Fibroblast of pulmonary artery (primary cell): ENCODE results near the gene AKAP8L.
A peak's percentile ranks its signal among the peaks of the same experiment; 100 is the strongest.

ENCODE experiments used
- DNase-seq: peaks from one replicate; pipeline ENCODE4 v3.0.0-alpha.2; 2010; ENCODE audit warnings: low read depth
- H3K4me3 ChIP-seq: replicated peaks from 2 replicates; pipeline ENCODE4 v1.5.1; 2011; ENCODE audit warnings: low read depth, mild to moderate bottlenecking, control low read depth, low read length, moderate library complexity
- TF ChIP-seq, protein P1 (sequence below): IDR thresholded peaks from 2 replicates; pipeline ENCODE4 v1.5.1; 2011; ENCODE audit warnings: mild to moderate bottlenecking, control low read depth, low read length, inconsistent platforms; ENCODE audit errors: missing control alignments

AKAP8L gene

DNA sequence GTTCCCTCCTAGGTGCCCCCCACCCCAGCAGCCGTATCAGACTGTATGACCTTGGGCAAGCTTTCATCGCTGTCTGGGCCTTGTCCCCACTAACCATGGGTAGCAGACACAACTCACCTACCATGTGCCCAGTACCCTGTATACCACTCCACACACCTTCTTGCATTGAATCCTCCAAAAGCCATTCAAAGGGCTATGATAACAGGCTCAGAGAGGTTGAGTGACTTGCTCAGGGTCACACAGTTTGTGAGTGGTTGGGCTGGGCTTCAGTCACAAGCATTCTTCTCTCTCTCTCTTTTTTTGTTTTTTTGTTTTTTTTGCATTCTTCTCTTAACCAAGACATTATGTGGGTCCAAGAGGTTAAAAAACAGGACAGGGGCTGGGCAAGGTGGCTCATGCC, 42.9 kb upstream of the AKAP8L start:
- no peak overlapping the region for H3K4me3 ChIP-seq
- TF ChIP-seq, protein P1, sequence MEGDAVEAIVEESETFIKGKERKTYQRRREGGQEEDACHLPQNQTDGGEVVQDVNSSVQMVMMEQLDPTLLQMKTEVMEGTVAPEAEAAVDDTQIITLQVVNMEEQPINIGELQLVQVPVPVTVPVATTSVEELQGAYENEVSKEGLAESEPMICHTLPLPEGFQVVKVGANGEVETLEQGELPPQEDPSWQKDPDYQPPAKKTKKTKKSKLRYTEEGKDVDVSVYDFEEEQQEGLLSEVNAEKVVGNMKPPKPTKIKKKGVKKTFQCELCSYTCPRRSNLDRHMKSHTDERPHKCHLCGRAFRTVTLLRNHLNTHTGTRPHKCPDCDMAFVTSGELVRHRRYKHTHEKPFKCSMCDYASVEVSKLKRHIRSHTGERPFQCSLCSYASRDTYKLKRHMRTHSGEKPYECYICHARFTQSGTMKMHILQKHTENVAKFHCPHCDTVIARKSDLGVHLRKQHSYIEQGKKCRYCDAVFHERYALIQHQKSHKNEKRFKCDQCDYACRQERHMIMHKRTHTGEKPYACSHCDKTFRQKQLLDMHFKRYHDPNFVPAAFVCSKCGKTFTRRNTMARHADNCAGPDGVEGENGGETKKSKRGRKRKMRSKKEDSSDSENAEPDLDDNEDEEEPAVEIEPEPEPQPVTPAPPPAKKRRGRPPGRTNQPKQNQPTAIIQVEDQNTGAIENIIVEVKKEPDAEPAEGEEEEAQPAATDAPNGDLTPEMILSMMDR, result no peak
- DNase-seq, result no peak

DNA sequence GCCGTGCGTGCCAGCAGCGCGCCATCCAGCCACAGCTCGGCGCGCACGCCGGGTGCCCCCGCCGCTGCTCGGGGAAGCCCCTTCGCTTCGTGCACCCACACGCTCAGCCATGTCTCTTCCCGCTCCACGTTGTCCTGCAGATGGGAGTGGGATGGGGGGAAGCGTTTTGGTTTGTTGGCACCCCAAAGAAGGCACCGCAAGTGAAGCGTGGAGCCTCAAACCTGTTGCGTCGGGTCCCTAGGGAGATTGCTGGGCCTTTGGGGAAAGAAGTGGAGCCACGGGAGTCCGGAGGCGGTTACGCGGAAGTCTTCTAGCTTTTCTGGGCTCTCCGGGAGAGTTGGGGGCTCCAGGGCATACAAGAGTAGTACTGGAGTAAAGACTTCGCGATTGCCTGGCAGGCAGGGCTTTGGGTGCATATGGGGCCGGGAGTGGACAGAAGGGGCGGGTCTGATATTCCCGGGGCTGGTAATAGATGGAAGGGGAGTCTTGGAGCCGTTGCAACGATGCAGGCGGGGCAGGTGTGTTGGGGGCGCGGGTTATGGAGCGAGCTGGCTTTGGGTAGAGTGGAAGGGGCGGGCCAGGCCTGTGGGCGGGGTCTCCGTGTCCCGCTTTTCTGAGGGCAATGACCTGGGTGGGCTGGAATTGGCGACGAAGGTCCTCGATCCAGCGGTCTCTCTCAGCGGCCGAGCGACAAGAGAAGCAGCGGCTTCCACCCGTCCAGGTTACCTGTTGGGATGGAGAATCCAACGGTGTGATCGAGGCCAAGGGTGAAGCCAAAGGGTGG, 39.1 kb upstream of the AKAP8L start:
- H3K4me3 ChIP-seq, result no peak overlapping the region

DNA sequence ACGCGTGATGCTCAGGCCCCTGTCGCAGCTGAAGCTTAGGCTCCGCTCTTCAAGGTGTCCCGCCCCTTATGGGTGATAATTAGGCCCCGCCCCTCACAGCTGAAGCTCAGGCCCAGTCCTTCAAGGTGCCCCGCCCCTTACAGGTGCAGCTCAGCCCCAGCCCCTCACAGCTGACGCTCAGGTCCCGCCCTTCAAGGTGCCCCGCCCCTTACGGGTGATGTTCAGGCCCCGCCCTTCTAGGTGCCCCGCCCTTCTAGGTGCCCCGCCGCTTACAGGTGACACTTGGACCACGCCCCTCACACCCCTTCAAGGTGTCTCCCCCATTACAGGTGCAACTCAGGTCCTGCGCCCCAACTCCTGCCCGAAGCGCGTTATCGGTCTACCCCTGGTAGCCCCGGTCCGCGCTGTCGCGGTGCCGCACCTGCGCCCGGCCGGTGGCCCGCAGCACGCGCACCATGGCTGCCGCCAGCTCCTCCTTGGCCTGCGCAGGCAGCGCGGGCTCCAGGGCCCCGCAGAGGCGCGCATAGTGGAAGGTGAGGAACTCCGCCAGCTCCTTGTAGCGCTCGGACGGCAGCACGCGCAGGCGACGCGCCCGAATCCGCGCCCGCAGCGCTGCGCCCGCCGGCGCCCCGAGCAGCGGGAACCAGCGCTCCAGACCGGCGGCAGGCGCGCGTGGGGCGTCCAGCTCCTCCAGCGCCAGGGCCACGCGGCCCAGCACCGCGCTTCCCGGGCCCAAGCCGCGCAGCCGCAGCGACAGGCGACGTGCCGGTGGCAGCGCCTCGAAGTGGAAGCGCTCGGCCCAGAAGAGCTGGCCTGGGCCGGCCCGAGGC, 38.3 kb upstream of the AKAP8L start:
- TF ChIP-seq, protein P1, result no peak
- no peak overlapping the region for H3K4me3 ChIP-seq
- DNase-seq, result no peak

More for the DNA sequence above, 39.1 kb upstream of the AKAP8L start:
- no peak for DNase-seq
- TF ChIP-seq, protein P1, result no peak

- TF ChIP-seq, protein P1, result no peak
- no peak overlapping the region for H3K4me3 ChIP-seq
- DNase-seq, result no peak
Measured at GRCh38 chr19:15456441-15456840, 37.7 kb upstream of the AKAP8L start.

DNA sequence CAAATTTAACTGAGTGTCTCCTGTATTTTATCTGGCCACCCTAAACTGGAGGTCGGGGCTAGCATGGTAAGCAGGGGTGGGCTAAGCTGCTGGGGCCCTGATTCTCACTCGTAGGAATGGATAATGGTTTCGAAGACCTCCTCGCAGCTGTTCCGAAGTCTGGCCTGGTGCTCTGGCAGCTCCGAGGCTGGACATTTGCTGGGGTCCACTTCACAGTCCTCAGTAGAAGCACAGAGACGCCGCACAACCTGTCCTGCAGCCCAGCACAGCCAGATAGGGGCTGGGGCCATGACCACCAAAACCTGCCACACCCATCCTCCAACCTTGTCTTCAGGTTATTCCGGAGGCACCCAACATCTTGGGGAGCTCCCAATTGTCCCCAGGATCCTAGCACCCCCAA, 37.2 kb upstream of the AKAP8L start:
- H3K4me3 ChIP-seq, result no peak overlapping the region
- no peak for DNase-seq
- TF ChIP-seq, protein P1, result no peak

- no peak overlapping the region for H3K4me3 ChIP-seq
- TF ChIP-seq, protein P1, result peak; percentile 37
Measured at GRCh38 chr19:15453906-15454860, 35.4 kb upstream of the AKAP8L start.

More at GRCh38 chr19:15453906-15454860, 35.4 kb upstream of the AKAP8L start:
- DNase-seq, result no peak
